HCT116 (cell line): ENCODE data around the gene CARD8. TPM values are rescaled to one million over a fixed set of nuclear protein-coding genes. Genes with fewer than 3 reads are reported as not detected.

ENCODE experiments used
- ATAC-seq: fragments of 200-7000 bp; cut with Tn5 transposase; 2 replicates; pipeline ENCODE4 v1.9.1; 2020; ENCODE audit warnings: mild to moderate bottlenecking, moderate library complexity
- BruUV-seq: library from RNA; stranded (reverse); fragments of 400-500 nt; replicated peaks from 2 replicates; lab custom pipeline; 2021; lab: Mats Ljungman, UMichigan
- CTCF ChIA-PET: fragments of 300-600 bp; sonication (Branson Sonifier 250); formaldehyde crosslinking; loops from one replicate; lab custom pipeline; 2021; ENCODE audit warnings: antibody characterized with exemption; lab: Charles Lee
- POLR2A ChIA-PET: fragments of 300-600, 350-600 bp; sonication (Branson Sonifier 250); formaldehyde crosslinking; loops from one replicate; lab custom pipeline; 2021; ENCODE audit warnings: antibody characterized with exemption; lab: Charles Lee
- RAD21 ChIA-PET, 2 experiments: fragments of 300-600 bp; sonication (Branson Sonifier 250); formaldehyde crosslinking; loops; one replicate each; lab custom pipeline; 2023; ENCODE audit warnings: low total read pairs in 2 of 2; ENCODE audit not compliant: uncharacterized antibody in 2 of 2, unreplicated experiment in 2 of 2, low non-redundant PET in 1 of 2; lab: Charles Lee
- DNase-seq: peaks from one replicate; pipeline ENCODE4 v3.0.0-alpha.2; 2010; ENCODE audit warnings: low read depth, low spot score
- H2AFZ ChIP-seq: fragments of 200-600 bp; shearing (Covaris generic), sonication (generic); 2 replicates; pipeline ENCODE4 v1.6.1; 2017; ENCODE audit warnings: low read depth, mixed run types, mixed read lengths, antibody characterized with exemption, low read length; ENCODE audit not compliant: poor library complexity, severe bottlenecking
- H3K27ac ChIP-seq: 2 replicates; pipeline ENCODE4 v1.5.1; 2012; ENCODE audit warnings: low read depth, low read length
- H3K27me3 ChIP-seq: fragments of 200-600 bp; sonication (generic); 2 replicates; pipeline ENCODE4 v1.6.1; 2016; ENCODE audit warnings: mixed run types, low read length, mixed read lengths; ENCODE audit not compliant: insufficient read depth
- H3K36me3 ChIP-seq, 2 experiments: fragments of 200-500 bp in 1 of 2; fragments of 200-600 bp in 1 of 2; sonication (Bioruptor generic) in 1 of 2; sonication (generic) in 1 of 2; 2 replicates each; pipeline versions ENCODE4 v1.5.1 to v1.6.1; 2014 to 2016; ENCODE audit warnings: low read length in 2 of 2, inconsistent platforms in 1 of 2, mixed read lengths in 1 of 2, mixed run types in 1 of 2; ENCODE audit not compliant: insufficient read depth in 2 of 2, control insufficient read depth in 1 of 2
- H3K4me1 ChIP-seq, 2 experiments: fragments of 200-600 bp in 1 of 2; sonication (generic) in 1 of 2; 2 replicates each; pipeline versions ENCODE4 v1.5.1 to v1.6.1; 2012 to 2017; ENCODE audit warnings: low read length in 2 of 2, inconsistent platforms in 1 of 2, mild to moderate bottlenecking in 1 of 2, mixed read lengths in 1 of 2, mixed run types in 1 of 2, moderate library complexity in 1 of 2; ENCODE audit not compliant: insufficient read depth in 2 of 2, control insufficient read depth in 1 of 2
- H3K4me2 ChIP-seq: fragments of 200-600 bp; sonication (generic); 2 replicates; pipeline ENCODE4 v1.6.1; 2017; ENCODE audit warnings: mixed run types, low read length, mixed read lengths
- H3K4me3 ChIP-seq, 2 experiments: fragments of 200-600 bp in 1 of 2; sonication (generic) in 1 of 2; replicated peaks in 1 of 2; 2 replicates each; pipeline ENCODE4 v1.5.1; 2011 to 2016; ENCODE audit warnings: low read length in 2 of 2, control low read depth in 1 of 2, low read depth in 1 of 2, mild to moderate bottlenecking in 1 of 2, mixed read lengths in 1 of 2, mixed run types in 1 of 2
- H3K79me2 ChIP-seq: fragments of 200-600 bp; sonication (generic); 2 replicates; pipeline ENCODE4 v1.6.1; 2017; ENCODE audit warnings: mild to moderate bottlenecking, mixed run types, low read length, moderate library complexity, mixed read lengths; ENCODE audit not compliant: insufficient read depth
- H3K9ac ChIP-seq: fragments of 200-600 bp; sonication (generic); 2 replicates; pipeline ENCODE4 v1.6.1; 2016; ENCODE audit warnings: low read length, mixed read lengths
- H3K9me2 ChIP-seq: fragments of 200-600 bp; sonication (generic), shearing (Covaris generic); 2 replicates; pipeline ENCODE4 v1.6.1; 2017; ENCODE audit warnings: mixed run types, mild to moderate bottlenecking, moderate library complexity; ENCODE audit not compliant: insufficient read depth
- H3K9me3 ChIP-seq, 2 experiments: fragments of 200-500 bp in 1 of 2; fragments of 200-600 bp in 1 of 2; sonication (Bioruptor generic) in 1 of 2; sonication (generic) in 1 of 2; 2 replicates each; pipeline ENCODE4 v1.6.1; 2014 to 2017; ENCODE audit warnings: low read length in 2 of 2, mixed read lengths in 2 of 2, inconsistent platforms in 1 of 2, low read depth in 1 of 2, mild to moderate bottlenecking in 1 of 2, mixed run types in 1 of 2, moderate library complexity in 1 of 2; ENCODE audit not compliant: control insufficient read depth in 1 of 2, insufficient read depth in 1 of 2
- H4K20me1 ChIP-seq: fragments of 200-600 bp; sonication (generic), shearing (Covaris generic); 2 replicates; pipeline ENCODE4 v1.6.1; 2017; ENCODE audit warnings: mixed run types, mild to moderate bottlenecking, moderate library complexity; ENCODE audit not compliant: insufficient read depth
- ATF3 ChIP-seq: IDR thresholded peaks from 2 replicates; pipeline ENCODE4 v1.6.1; 2012
- CBX3 ChIP-seq: IDR thresholded peaks from 2 replicates; pipeline ENCODE4 v1.6.1; 2012; ENCODE audit warnings: low read depth
- CTCF ChIP-seq, 3 experiments: fragments of 200-600 bp in 1 of 3; sonication (generic) in 1 of 3; IDR thresholded peaks in 2 of 3; conservative IDR thresholded peaks in 1 of 3; 2 replicates each; pipeline ENCODE4 v1.5.1; 2012 to 2017; ENCODE audit warnings: low read depth in 2 of 3, low read length in 2 of 3, antibody characterized with exemption in 1 of 3, borderline replicate concordance in 1 of 3, control low read depth in 1 of 3, mild to moderate bottlenecking in 1 of 3, mixed read lengths in 1 of 3, mixed run types in 1 of 3, moderate library complexity in 1 of 3; ENCODE audit not compliant: insufficient read depth in 1 of 3
- EZH2phosphoT487 ChIP-seq: fragments of 200-600 bp; IDR thresholded peaks from 2 replicates; pipeline ENCODE4 v1.6.1; 2018; ENCODE audit warnings: antibody characterized with exemption, borderline replicate concordance
- JUND ChIP-seq: IDR thresholded peaks from 2 replicates; pipeline ENCODE4 v1.6.1; 2012
- MAX ChIP-seq: IDR thresholded peaks from 2 replicates; pipeline ENCODE4 v1.6.1; 2012
- POLR2A ChIP-seq: IDR thresholded peaks from 2 replicates; pipeline ENCODE4 v1.7.0; 2011; ENCODE audit warnings: borderline replicate concordance; ENCODE audit not compliant: insufficient read depth, insufficient read length; ENCODE audit errors: extremely low read depth
- RAD21 ChIP-seq: IDR thresholded peaks from 2 replicates; pipeline ENCODE4 v1.6.1; 2012; ENCODE audit warnings: low read depth, mild to moderate bottlenecking
- SIN3A ChIP-seq: IDR thresholded peaks from 2 replicates; pipeline ENCODE4 v1.6.1; 2012; ENCODE audit warnings: low read depth
- ZNF274 ChIP-seq: fragments of 200-500 bp; sonication (Bioruptor generic); IDR thresholded peaks from 2 replicates; pipeline ENCODE4 v1.6.1; 2014; ENCODE audit warnings: mild to moderate bottlenecking, low read depth, low read length, inconsistent platforms
- intact Hi-C: fragments of 100-400 bp; cut with micrococcal nuclease; formaldehyde crosslinking; loops from 2 replicates; pipeline ENCODE4 v1.10.0; 2022
- total RNA-seq: library from RNA; stranded (reverse); gene quantifications from one replicate; pipeline ENCODE4 v1.2.1, GENCODE V29; 2021; ENCODE audit not compliant: unreplicated experiment
- TF ChIP-seq, protein P1 (sequence below): IDR thresholded peaks from 2 replicates; pipeline ENCODE4 v1.6.1; 2012; ENCODE audit warnings: low read depth

Gene CARD8
- total RNA-seq, 1 experiment from 2014 or later, result 17.5 TPM

GRCh38 chr19:48174445-48175030, 81.2 kb downstream of the CARD8 start:
- Histone ChIP-seq H3K36me3 (peaks cover 8 to 25% of the 10 kb centered on the region in 2 experiments; a peak in 3 of 4 replicates), H3K9ac (no peak overlapping the region), H3K27me3 (no peaks in the 10 kb centered on the region), H3K4me1 (peaks cover 4 to 9% of the 10 kb centered on the region in 2 experiments; a peak in 3 of 4 replicates), H4K20me1 (no peaks in the 10 kb centered on the region), H3K9me3 (no peaks in the 10 kb centered on the region), H3K4me2 (no peak overlapping the region), H2AFZ (no peak overlapping the region), H3K4me3 (no peak overlapping the region), H3K9me2 (no peaks in the 10 kb centered on the region), H3K79me2 (peaks cover 16% of the 10 kb centered on the region), H3K27ac (no peak overlapping the region)
- no peak for TF ChIP-seq ATF3
- TF ChIP-seq JUND, result no peak
- no peak for TF ChIP-seq RAD21
- TF ChIP-seq POLR2A, result no peak
- TF ChIP-seq, protein P1, sequence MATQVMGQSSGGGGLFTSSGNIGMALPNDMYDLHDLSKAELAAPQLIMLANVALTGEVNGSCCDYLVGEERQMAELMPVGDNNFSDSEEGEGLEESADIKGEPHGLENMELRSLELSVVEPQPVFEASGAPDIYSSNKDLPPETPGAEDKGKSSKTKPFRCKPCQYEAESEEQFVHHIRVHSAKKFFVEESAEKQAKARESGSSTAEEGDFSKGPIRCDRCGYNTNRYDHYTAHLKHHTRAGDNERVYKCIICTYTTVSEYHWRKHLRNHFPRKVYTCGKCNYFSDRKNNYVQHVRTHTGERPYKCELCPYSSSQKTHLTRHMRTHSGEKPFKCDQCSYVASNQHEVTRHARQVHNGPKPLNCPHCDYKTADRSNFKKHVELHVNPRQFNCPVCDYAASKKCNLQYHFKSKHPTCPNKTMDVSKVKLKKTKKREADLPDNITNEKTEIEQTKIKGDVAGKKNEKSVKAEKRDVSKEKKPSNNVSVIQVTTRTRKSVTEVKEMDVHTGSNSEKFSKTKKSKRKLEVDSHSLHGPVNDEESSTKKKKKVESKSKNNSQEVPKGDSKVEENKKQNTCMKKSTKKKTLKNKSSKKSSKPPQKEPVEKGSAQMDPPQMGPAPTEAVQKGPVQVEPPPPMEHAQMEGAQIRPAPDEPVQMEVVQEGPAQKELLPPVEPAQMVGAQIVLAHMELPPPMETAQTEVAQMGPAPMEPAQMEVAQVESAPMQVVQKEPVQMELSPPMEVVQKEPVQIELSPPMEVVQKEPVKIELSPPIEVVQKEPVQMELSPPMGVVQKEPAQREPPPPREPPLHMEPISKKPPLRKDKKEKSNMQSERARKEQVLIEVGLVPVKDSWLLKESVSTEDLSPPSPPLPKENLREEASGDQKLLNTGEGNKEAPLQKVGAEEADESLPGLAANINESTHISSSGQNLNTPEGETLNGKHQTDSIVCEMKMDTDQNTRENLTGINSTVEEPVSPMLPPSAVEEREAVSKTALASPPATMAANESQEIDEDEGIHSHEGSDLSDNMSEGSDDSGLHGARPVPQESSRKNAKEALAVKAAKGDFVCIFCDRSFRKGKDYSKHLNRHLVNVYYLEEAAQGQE, result no peak
- TF ChIP-seq ZNF274, result no peak
- no peak for TF ChIP-seq CBX3
- TF ChIP-seq CTCF (IDR thresholded peaks at IDR 0.05 in 2 of 3, conservative IDR thresholded peaks at IDR 0.05 in 1 of 3; ENCODE audit: borderline replicate concordance in 1 of 3, insufficient read depth in 1 of 3, low read depth in 2 of 3, low read length in 2 of 3), result no peak
- TF ChIP-seq MAX, result no peak
- no peak for TF ChIP-seq EZH2phosphoT487
- no peak for TF ChIP-seq SIN3A
- no peak for ATAC-seq
- ChIA-PET CTCF (no interaction called here), POLR2A (no interaction called here), RAD21 (no interaction called here)
- DNase-seq, result no peak
- intact Hi-C loops, result no loop called here
- BruUV-seq, result TSS peak; percentile 3
